HG03175 (cell line): Measurements from ENCODE around the gene ITGA8.
"Not testable (repeated sequence)": the region's sequence is repeated elsewhere in the genome, so short reads cannot be mapped to it uniquely, and the experiment has no call there.

ENCODE experiments used
- ATAC-seq: cut with Tn5 transposase; IDR thresholded peaks from one replicate; pipeline ENCODE4 v1.9.1; 2021; ENCODE audit warnings: mild to moderate bottlenecking, moderate library complexity; ENCODE audit not compliant: unreplicated experiment

The ITGA8 gene

GRCh38 chr10:15719899-15720634 lies at the start of gene ITGA8:
ITGA8 (minus strand) TSS chr10:15719922; CDS start chr10:15719771, 151 bp downstream.
- no peak for ATAC-seq

- no peak for ATAC-seq
Measured at GRCh38 chr10:15764892-15765454, 45.3 kb upstream of the ITGA8 start.

- ATAC-seq: no peak
Measured at GRCh38 chr10:15763006-15763405, 43.3 kb upstream of the ITGA8 start.

GRCh38 chr10:15762239-15762638 lies 42.5 kb upstream of the ITGA8 start:
- not testable (repeated sequence) for ATAC-seq

GRCh38 chr10:15761224-15761623 lies 41.5 kb upstream of the ITGA8 start:
- ATAC-seq: not testable (repeated sequence)

- ATAC-seq: no peak
Measured at GRCh38 chr10:15760681-15761080, 41.0 kb upstream of the ITGA8 start.

- ATAC-seq: no peak
Measured at GRCh38 chr10:15759265-15759664, 39.5 kb upstream of the ITGA8 start.

- ATAC-seq: no peak
Measured at GRCh38 chr10:15758618-15759017, 38.9 kb upstream of the ITGA8 start.

GRCh38 chr10:15754937-15755336 lies 35.2 kb upstream of the ITGA8 start:
- ATAC-seq: no peak

GRCh38 chr10:15751046-15751445 lies 31.3 kb upstream of the ITGA8 start:
- no peak for ATAC-seq

- no peak for ATAC-seq
Measured at GRCh38 chr10:15748126-15748525, 28.4 kb upstream of the ITGA8 start.

- ATAC-seq: no peak
Measured at GRCh38 chr10:15747632-15748031, 27.9 kb upstream of the ITGA8 start.

GRCh38 chr10:15745751-15746150 lies 26.0 kb upstream of the ITGA8 start:
- no peak for ATAC-seq

- ATAC-seq: peak; percentile 69
Measured at GRCh38 chr10:15744217-15744865, 24.6 kb upstream of the ITGA8 start.

GRCh38 chr10:15743443-15743842 lies 23.7 kb upstream of the ITGA8 start:
- no peak for ATAC-seq

GRCh38 chr10:15742836-15743235 lies 23.1 kb upstream of the ITGA8 start:
- no peak for ATAC-seq

- no peak for ATAC-seq
Measured at GRCh38 chr10:15742102-15742501, 22.4 kb upstream of the ITGA8 start.

GRCh38 chr10:15741581-15741980 lies 21.9 kb upstream of the ITGA8 start:
- ATAC-seq: no peak

GRCh38 chr10:15740261-15740660 lies 20.5 kb upstream of the ITGA8 start:
- ATAC-seq: no peak

- no peak for ATAC-seq
Measured at GRCh38 chr10:15739254-15739970, 19.7 kb upstream of the ITGA8 start.

- no peak for ATAC-seq
Measured at GRCh38 chr10:15738270-15738925, 18.7 kb upstream of the ITGA8 start.
